Measurements from ENCODE around the gene OR5AS1. TPM values are rescaled to one million over a fixed set of nuclear protein-coding genes. Genes with fewer than 3 reads are reported as not detected.
"Not testable (repeated sequence)": the region's sequence is repeated elsewhere in the genome, so short reads cannot be mapped to it uniquely, and the experiment has no call there.

OR5AS1 gene
- not detected for total RNA-seq
- not detected for polyA plus RNA-seq

DNA sequence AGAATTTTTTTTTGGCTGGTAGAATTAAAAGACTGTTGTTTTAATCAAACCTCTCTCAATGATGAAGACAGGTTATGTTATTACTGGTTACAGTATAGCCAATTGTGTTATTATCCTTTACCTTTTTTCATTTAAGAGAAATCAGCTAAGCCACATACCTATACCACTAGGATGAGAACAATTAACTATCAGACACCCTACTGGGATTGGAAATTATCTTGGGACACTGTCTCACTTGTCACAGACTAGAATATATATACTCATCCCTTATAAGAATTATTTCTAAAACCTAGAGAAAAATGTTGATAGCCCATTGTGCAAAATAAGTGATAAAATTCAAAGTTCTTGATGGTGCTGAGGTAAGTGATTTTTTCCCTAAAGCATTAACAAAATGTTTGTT lies at the start of gene OR5AS1:
TSS of gene OR5AS1 (plus strand) at position 301 of the 400 bp plus-strand sequence. CDS start 2,765 bp downstream, outside the sequence.
- H3K4me1 Mint-ChIP-seq: no peaks in the 10 kb centered on the region
- no peaks in the 10 kb centered on the region for H3K27me3 Mint-ChIP-seq
- ATAC-seq (ENCODE audit: low read depth in 2 of 2) (no peak), DNase-seq (no peak)
- no peaks in the 10 kb centered on the region for H3K9me3 ChIP-seq (ENCODE audit: control insufficient read depth in 2 of 2, low read length in 2 of 2)
- no peak within 1 kb of the TSS for H3K4me3 Mint-ChIP-seq
- peaks cover 0 to 12% (median 11%) of the 10 kb centered on the region in 7 donors for H3K9me3 Mint-ChIP-seq
- no peak within 1 kb of the TSS for H3K27ac Mint-ChIP-seq
- H3K27ac ChIP-seq (ENCODE audit: insufficient read depth, low read length, poor library complexity, severe bottlenecking): no peak within 1 kb of the TSS
- H3K36me3 Mint-ChIP-seq: no peaks in the 10 kb centered on the region
- H3K27me3 ChIP-seq (ENCODE audit: control insufficient read depth, insufficient read depth, low read length): no peaks in the 10 kb centered on the region
- no peaks in the 10 kb centered on the region for H3K36me3 ChIP-seq (ENCODE audit: control insufficient read depth, insufficient read depth, low read length)
- no peaks in the 10 kb centered on the region for H3K4me1 ChIP-seq (ENCODE audit: control insufficient read depth, insufficient read depth, low read length, poor library complexity, severe bottlenecking)
- no peak within 1 kb of the TSS for H3K4me3 ChIP-seq (ENCODE audit: low read depth, low read length)

DNA sequence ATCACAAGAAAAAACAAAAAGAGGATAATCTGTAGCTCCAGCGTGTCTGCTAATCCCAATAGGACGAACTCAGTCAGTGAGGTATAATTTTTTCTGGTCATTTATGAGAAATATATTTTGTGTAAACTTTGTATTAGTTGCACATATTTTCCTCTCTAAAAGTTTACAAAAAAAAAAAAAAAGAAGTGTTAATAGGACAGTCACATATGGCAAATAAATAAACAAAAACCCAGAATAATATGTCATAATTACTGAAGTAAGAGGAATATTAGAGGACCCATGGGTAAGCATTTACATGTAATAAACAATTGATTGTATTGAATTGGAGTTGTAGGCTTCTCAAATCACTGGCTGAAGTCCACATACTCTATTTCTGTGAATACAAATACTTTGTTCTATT lies 32.9 kb upstream of the OR5AS1 start, which contains the start of gene OR5F1:
TSS of gene OR5F1 (minus strand) at position 101 of the 400 bp plus-strand sequence. CDS start at position 101, 0 bp downstream.
- no peaks in the 10 kb centered on the region for H3K36me3 ChIP-seq (ENCODE audit: control insufficient read depth, insufficient read depth, low read length)
- Mint-ChIP-seq H3K36me3 (no peaks in the 10 kb centered on the region), H3K4me1 (no peaks in the 10 kb centered on the region), H3K27me3 (no peaks in the 10 kb centered on the region), H3K9me3 (peaks cover 0 to 17% (median 6%) of the 10 kb centered on the region in 7 donors), H3K27ac (no peak within 1 kb of the TSS), H3K4me3 (no peak within 1 kb of the TSS)
- ATAC-seq (ENCODE audit: low read depth in 2 of 2): no peak
- no peak for DNase-seq
- no peak within 1 kb of the TSS for H3K27ac ChIP-seq (ENCODE audit: insufficient read depth, low read length, poor library complexity, severe bottlenecking)
- H3K9me3 ChIP-seq (ENCODE audit: control insufficient read depth in 2 of 2, low read length in 2 of 2): no peaks in the 10 kb centered on the region
- no peaks in the 10 kb centered on the region for H3K27me3 ChIP-seq (ENCODE audit: control insufficient read depth, insufficient read depth, low read length)
- no peak within 1 kb of the TSS for H3K4me3 ChIP-seq (ENCODE audit: low read depth, low read length)
- no peaks in the 10 kb centered on the region for H3K4me1 ChIP-seq (ENCODE audit: control insufficient read depth, insufficient read depth, low read length, poor library complexity, severe bottlenecking)

DNA sequence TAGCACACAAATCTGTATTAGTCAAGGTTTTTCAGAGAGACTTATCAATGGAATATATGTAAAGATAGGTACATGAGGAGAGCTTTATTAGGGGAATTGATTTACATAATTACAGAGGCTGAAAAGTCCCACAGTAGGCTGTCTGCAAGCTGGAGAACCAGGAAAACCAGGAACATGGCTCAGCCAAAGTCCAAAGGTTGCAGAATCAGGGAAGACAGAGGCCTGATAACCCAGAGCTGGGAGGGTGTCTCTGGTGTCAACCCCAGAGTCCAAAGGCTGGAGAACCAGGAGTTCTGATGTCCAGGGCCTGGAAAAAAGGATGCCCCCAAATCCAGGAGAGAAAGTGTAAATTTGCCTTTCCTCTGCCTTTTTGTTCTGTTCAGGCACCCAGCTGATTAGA lies 16.7 kb upstream of the OR5AS1 start:
- no peak for ATAC-seq (ENCODE audit: low read depth in 2 of 2)
- Histone ChIP-seq H3K27ac (ENCODE audit: insufficient read depth, low read length, poor library complexity, severe bottlenecking) (no peak overlapping the region), H3K9me3 (ENCODE audit: control insufficient read depth in 2 of 2, low read length in 2 of 2) (peaks cover 3 to 5% of the 10 kb centered on the region in 2 experiments), H3K4me3 (ENCODE audit: low read depth, low read length) (no peak overlapping the region), H3K36me3 (ENCODE audit: control insufficient read depth, insufficient read depth, low read length) (no peaks in the 10 kb centered on the region), H3K27me3 (ENCODE audit: control insufficient read depth, insufficient read depth, low read length) (no peaks in the 10 kb centered on the region), H3K4me1 (ENCODE audit: control insufficient read depth, insufficient read depth, low read length, poor library complexity, severe bottlenecking) (no peaks in the 10 kb centered on the region)
- no peak overlapping the region for H3K4me3 Mint-ChIP-seq
- no peak overlapping the region for H3K27ac Mint-ChIP-seq
- no peaks in the 10 kb centered on the region for H3K27me3 Mint-ChIP-seq
- H3K4me1 Mint-ChIP-seq: no peaks in the 10 kb centered on the region
- peaks cover 0 to 25% (median 5%) of the 10 kb centered on the region in 7 donors for H3K9me3 Mint-ChIP-seq
- H3K36me3 Mint-ChIP-seq: no peaks in the 10 kb centered on the region
- no peak for DNase-seq

DNA sequence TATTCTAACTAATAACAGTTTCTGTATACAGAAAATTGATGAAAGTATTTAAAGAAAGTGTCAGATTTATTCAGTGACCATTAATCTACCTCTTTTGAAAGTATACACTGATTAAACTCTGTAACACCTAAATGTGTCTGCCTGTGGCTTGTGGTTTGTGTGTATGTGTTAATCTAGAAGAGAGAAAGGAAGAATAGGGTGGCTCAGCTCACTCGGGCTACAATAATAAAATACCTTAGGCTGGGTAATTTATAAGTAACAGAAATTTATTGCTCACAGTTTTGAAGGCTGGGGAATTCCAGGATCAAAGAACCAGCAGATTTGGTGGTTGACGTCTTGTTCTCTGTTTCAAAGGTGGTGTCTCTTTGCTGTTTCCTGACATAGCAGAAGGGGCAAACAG lies 13.6 kb upstream of the OR5AS1 start:
- H3K9me3 Mint-ChIP-seq: peaks cover 0 to 21% (median 9%) of the 10 kb centered on the region in 7 donors
- no peaks in the 10 kb centered on the region for H3K36me3 ChIP-seq (ENCODE audit: control insufficient read depth, insufficient read depth, low read length)
- H3K4me3 ChIP-seq (ENCODE audit: low read depth, low read length): no peak overlapping the region
- H3K27ac Mint-ChIP-seq: no peak overlapping the region
- DNase-seq (no peak), ATAC-seq (ENCODE audit: low read depth in 2 of 2) (no peak)
- no peaks in the 10 kb centered on the region for H3K4me1 ChIP-seq (ENCODE audit: control insufficient read depth, insufficient read depth, low read length, poor library complexity, severe bottlenecking)
- no peaks in the 10 kb centered on the region for H3K36me3 Mint-ChIP-seq
- H3K27ac ChIP-seq (ENCODE audit: insufficient read depth, low read length, poor library complexity, severe bottlenecking): no peak overlapping the region
- no peaks in the 10 kb centered on the region for H3K4me1 Mint-ChIP-seq
- H3K27me3 ChIP-seq (ENCODE audit: control insufficient read depth, insufficient read depth, low read length): no peaks in the 10 kb centered on the region
- no peaks in the 10 kb centered on the region for H3K27me3 Mint-ChIP-seq
- H3K9me3 ChIP-seq (ENCODE audit: control insufficient read depth in 2 of 2, low read length in 2 of 2): peaks cover 3 to 5% of the 10 kb centered on the region in 2 experiments
- no peak overlapping the region for H3K4me3 Mint-ChIP-seq

DNA sequence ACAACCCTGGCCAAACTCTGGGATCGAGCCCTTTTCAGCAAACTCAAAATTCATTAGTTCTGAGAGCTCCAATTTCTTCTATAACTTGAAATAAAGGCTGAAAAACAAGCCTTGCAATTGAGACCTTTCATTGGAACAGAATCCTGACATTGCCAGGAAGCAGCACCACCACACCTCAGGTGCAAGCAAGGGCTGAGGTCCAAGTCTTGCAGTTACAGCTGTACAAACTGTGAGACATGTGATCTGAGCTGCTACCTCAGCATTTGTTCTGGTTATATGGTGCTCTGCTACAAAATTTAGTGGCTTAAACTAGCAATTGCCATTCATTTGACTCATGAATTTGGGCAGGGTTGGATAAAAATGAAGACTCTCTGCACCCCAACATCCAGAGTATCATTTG lies 18.1 kb downstream of the OR5AS1 start:
- H3K27ac ChIP-seq (ENCODE audit: insufficient read depth, low read length, poor library complexity, severe bottlenecking): no peak overlapping the region
- Mint-ChIP-seq H3K4me3 (no peak overlapping the region), H3K36me3 (no peaks in the 10 kb centered on the region), H3K27ac (no peak overlapping the region), H3K9me3 (peaks cover 2 to 19% (median 6%) of the 10 kb centered on the region in 7 donors), H3K27me3 (no peaks in the 10 kb centered on the region), H3K4me1 (no peaks in the 10 kb centered on the region)
- peaks cover 2 to 6% of the 10 kb centered on the region in 2 experiments for H3K9me3 ChIP-seq (ENCODE audit: control insufficient read depth in 2 of 2, low read length in 2 of 2)
- H3K27me3 ChIP-seq (ENCODE audit: control insufficient read depth, insufficient read depth, low read length): no peaks in the 10 kb centered on the region
- no peaks in the 10 kb centered on the region for H3K4me1 ChIP-seq (ENCODE audit: control insufficient read depth, insufficient read depth, low read length, poor library complexity, severe bottlenecking)
- no peaks in the 10 kb centered on the region for H3K36me3 ChIP-seq (ENCODE audit: control insufficient read depth, insufficient read depth, low read length)
- H3K4me3 ChIP-seq (ENCODE audit: low read depth, low read length): no peak overlapping the region
- no peak for DNase-seq
- ATAC-seq (ENCODE audit: low read depth in 2 of 2): no peak

DNA sequence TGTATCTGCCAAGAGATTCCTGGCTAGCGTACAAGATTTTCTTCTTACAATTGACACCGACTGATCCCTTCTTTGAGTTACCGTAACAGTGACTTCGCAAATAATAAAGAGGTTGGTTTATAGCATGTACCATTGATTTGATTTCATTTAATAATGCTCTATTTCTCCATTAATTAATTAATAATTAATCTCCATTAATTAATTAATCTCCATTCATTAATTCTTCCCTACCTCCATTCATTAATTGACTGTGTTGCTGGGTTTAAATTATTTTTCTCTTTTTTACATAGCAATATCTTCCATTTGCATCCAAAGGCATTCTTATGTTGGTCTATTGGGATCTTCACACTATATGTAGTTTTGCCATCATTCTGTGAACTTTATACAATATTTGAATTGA lies 21.0 kb downstream of the OR5AS1 start:
- H3K4me3 ChIP-seq (ENCODE audit: low read depth, low read length): no peak overlapping the region
- Mint-ChIP-seq H3K9me3 (peaks cover 0 to 15% (median 7%) of the 10 kb centered on the region in 7 donors), H3K27me3 (no peaks in the 10 kb centered on the region), H3K4me3 (no peak overlapping the region), H3K27ac (no peak overlapping the region), H3K4me1 (no peaks in the 10 kb centered on the region), H3K36me3 (no peaks in the 10 kb centered on the region)
- no peaks in the 10 kb centered on the region for H3K36me3 ChIP-seq (ENCODE audit: control insufficient read depth, insufficient read depth, low read length)
- no peak overlapping the region for H3K27ac ChIP-seq (ENCODE audit: insufficient read depth, low read length, poor library complexity, severe bottlenecking)
- no peaks in the 10 kb centered on the region for H3K4me1 ChIP-seq (ENCODE audit: control insufficient read depth, insufficient read depth, low read length, poor library complexity, severe bottlenecking)
- no peak for ATAC-seq (ENCODE audit: low read depth in 2 of 2)
- peaks cover 0 to 2% of the 10 kb centered on the region in 2 experiments for H3K9me3 ChIP-seq (ENCODE audit: control insufficient read depth in 2 of 2, low read length in 2 of 2)
- no peak for DNase-seq
- no peaks in the 10 kb centered on the region for H3K27me3 ChIP-seq (ENCODE audit: control insufficient read depth, insufficient read depth, low read length)

DNA sequence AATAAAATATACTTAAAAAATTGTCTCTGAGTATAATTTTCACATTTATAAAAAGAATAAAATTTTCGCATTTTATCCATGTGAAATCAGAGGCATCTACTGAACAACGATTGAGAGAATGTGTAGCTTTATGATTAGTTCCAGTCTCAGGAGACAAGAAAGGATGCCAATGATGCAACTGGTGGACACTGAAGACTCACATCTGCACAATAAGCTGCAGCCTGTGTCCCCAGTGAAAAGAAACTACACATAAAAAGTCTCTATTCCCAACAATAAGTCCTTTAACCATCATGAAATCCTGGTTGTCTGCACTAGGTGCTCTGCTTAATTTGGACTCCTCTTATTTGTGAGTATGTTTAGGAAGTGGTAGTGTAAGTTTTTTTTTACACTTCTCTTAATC lies 22.0 kb downstream of the OR5AS1 start:
- Mint-ChIP-seq H3K4me3 (no peak overlapping the region), H3K27ac (no peak overlapping the region), H3K4me1 (no peaks in the 10 kb centered on the region), H3K27me3 (no peaks in the 10 kb centered on the region), H3K36me3 (no peaks in the 10 kb centered on the region), H3K9me3 (peaks cover 3 to 20% (median 8%) of the 10 kb centered on the region in 7 donors)
- ATAC-seq (ENCODE audit: low read depth in 2 of 2) (no peak), DNase-seq (no peak)
- H3K4me1 ChIP-seq (ENCODE audit: control insufficient read depth, insufficient read depth, low read length, poor library complexity, severe bottlenecking): no peaks in the 10 kb centered on the region
- H3K36me3 ChIP-seq (ENCODE audit: control insufficient read depth, insufficient read depth, low read length): no peaks in the 10 kb centered on the region
- H3K27me3 ChIP-seq (ENCODE audit: control insufficient read depth, insufficient read depth, low read length): no peaks in the 10 kb centered on the region
- H3K9me3 ChIP-seq (ENCODE audit: control insufficient read depth in 2 of 2, low read length in 2 of 2): peaks cover 0 to 2% of the 10 kb centered on the region in 2 experiments
- no peak overlapping the region for H3K27ac ChIP-seq (ENCODE audit: insufficient read depth, low read length, poor library complexity, severe bottlenecking)
- no peak overlapping the region for H3K4me3 ChIP-seq (ENCODE audit: low read depth, low read length)

DNA sequence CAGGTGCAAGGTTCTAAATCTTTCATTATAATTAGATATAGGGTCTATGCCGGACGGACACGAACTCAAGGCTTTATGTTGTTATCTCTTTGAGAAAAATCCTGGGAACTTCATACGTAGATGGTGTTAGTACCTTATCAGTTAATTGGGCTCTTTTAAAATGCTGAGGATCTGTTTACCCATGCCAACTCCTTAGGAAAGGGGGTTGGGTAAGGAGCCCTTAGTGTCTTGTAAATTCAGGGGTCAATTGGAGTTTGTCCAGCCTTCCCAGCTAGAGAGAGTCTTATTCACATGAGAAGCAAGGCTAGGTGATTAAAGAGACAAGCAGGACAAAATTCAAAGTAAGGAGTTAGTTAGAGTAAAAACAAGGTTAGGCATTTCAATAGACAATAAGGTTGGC lies 28.9 kb downstream of the OR5AS1 start:
- not testable (repeated sequence) for ATAC-seq (ENCODE audit: low read depth in 2 of 2); H3K27me3 ChIP-seq (ENCODE audit: control insufficient read depth, insufficient read depth, low read length); H3K4me3 Mint-ChIP-seq; H3K36me3 ChIP-seq (ENCODE audit: control insufficient read depth, insufficient read depth, low read length); H3K36me3 Mint-ChIP-seq; H3K27ac ChIP-seq (ENCODE audit: insufficient read depth, low read length, poor library complexity, severe bottlenecking); DNase-seq; H3K9me3 ChIP-seq (ENCODE audit: control insufficient read depth in 2 of 2, low read length in 2 of 2); H3K27ac Mint-ChIP-seq; H3K4me1 ChIP-seq (ENCODE audit: control insufficient read depth, insufficient read depth, low read length, poor library complexity, severe bottlenecking); H3K27me3 Mint-ChIP-seq; H3K4me3 ChIP-seq (ENCODE audit: low read depth, low read length); H3K4me1 Mint-ChIP-seq
- peaks cover 3 to 55% (median 13%) of the 10 kb centered on the region in 7 donors for H3K9me3 Mint-ChIP-seq

All from CD4-positive, CD25-positive, alpha-beta regulatory T cell (primary cell).